HEK293 (cell line): ENCODE data around the gene TSHZ2.

ENCODE experiments used
- CTCF ChIA-PET: fragments of 350-600 bp; formaldehyde crosslinking; extraction: SDS; loops from one replicate; lab custom pipeline; 2021; ENCODE audit warnings: antibody characterized with exemption; lab: Yijun Ruan, JAX
- POLR2A ChIA-PET: fragments of 300-600 bp; formaldehyde crosslinking; extraction: SDS; loops from one replicate; lab custom pipeline; 2020; ENCODE audit warnings: antibody characterized with exemption, inconsistent platforms; lab: Yijun Ruan, JAX
- H3K27ac ChIP-seq: fragments of 200-500 bp; sonication (Bioruptor generic); 2 replicates; pipeline ENCODE4 v1.5.1; 2014; ENCODE audit warnings: low read depth, low read length, control low read depth, inconsistent platforms; ENCODE audit errors: extremely low read depth
- H3K36me3 ChIP-seq, 2 experiments: fragments of 200-500 bp in 1 of 2; sonication (Bioruptor generic) in 1 of 2; 1 replicate in 1 of 2; 2 replicates in 1 of 2; pipeline ENCODE4 v1.5.1; 2014 to 2017; ENCODE audit warnings: inconsistent platforms in 2 of 2, low read length in 2 of 2; ENCODE audit not compliant: control insufficient read depth in 2 of 2, insufficient read depth in 1 of 2
- H3K4me1 ChIP-seq: fragments of 200-500 bp; sonication (Bioruptor generic); 2 replicates; pipeline ENCODE4 v1.5.1; 2014; ENCODE audit warnings: mild to moderate bottlenecking, low read length, inconsistent platforms; ENCODE audit not compliant: control insufficient read depth, insufficient read depth
- H3K4me3 ChIP-seq: 2 replicates; pipeline ENCODE4 v1.5.1; 2011; ENCODE audit warnings: low read depth, mild to moderate bottlenecking, control low read depth, low read length, moderate library complexity
- H3K9me3 ChIP-seq: fragments of 200-500 bp; sonication (Bioruptor generic); 2 replicates; pipeline ENCODE4 v1.5.1; 2014; ENCODE audit warnings: low read depth, low read length, inconsistent platforms; ENCODE audit not compliant: control insufficient read depth, insufficient read depth
- GLIS2 ChIP-seq: fragments of 450-650 bp; formaldehyde crosslinking; IDR thresholded peaks from 2 replicates; pipeline ENCODE4 v1.5.1; 2016; ENCODE audit warnings: missing biosample characterization, missing genetic modification characterization
- HOXA7 ChIP-seq: sonication (generic); formaldehyde crosslinking; IDR thresholded peaks from 2 replicates; pipeline ENCODE4 v1.8.1; 2022; ENCODE audit warnings: missing genetic modification reagents, borderline replicate concordance
- KLF7 ChIP-seq: fragments of 450-650 bp; formaldehyde crosslinking; IDR thresholded peaks from 2 replicates; pipeline ENCODE4 v1.5.1; 2016; ENCODE audit warnings: missing biosample characterization, missing genetic modification characterization, borderline replicate concordance
- MEIS1 ChIP-seq: sonication (generic); formaldehyde crosslinking; IDR thresholded peaks from 2 replicates; pipeline ENCODE4 v1.8.1; 2022; ENCODE audit warnings: missing genetic modification reagents, mild to moderate bottlenecking, borderline replicate concordance
- SCRT2 ChIP-seq: fragments of 450-650 bp; formaldehyde crosslinking; IDR thresholded peaks from 2 replicates; pipeline ENCODE4 v1.5.1; 2016; ENCODE audit warnings: missing biosample characterization, missing genetic modification characterization
- TSHZ1 ChIP-seq: fragments of 450-650 bp; formaldehyde crosslinking; IDR thresholded peaks from 2 replicates; pipeline ENCODE4 v1.5.1; 2016; ENCODE audit warnings: missing biosample characterization, missing genetic modification characterization, borderline replicate concordance
- YY1 ChIP-seq: fragments of 450-650 bp; formaldehyde crosslinking; IDR thresholded peaks from 2 replicates; pipeline ENCODE4 v1.5.1; 2018; ENCODE audit warnings: missing biosample characterization, missing genetic modification characterization
- ZBTB20 ChIP-seq: fragments of 450-650 bp; formaldehyde crosslinking; IDR thresholded peaks from 2 replicates; pipeline ENCODE4 v1.5.1; 2016; ENCODE audit warnings: missing biosample characterization, missing genetic modification characterization
- ZBTB7A ChIP-seq: fragments of 450-650 bp; formaldehyde crosslinking; IDR thresholded peaks from 2 replicates; pipeline ENCODE4 v1.5.1; 2016; ENCODE audit warnings: low read depth, missing biosample characterization, missing genetic modification characterization
- ZFP41 ChIP-seq: fragments of 450-650 bp; formaldehyde crosslinking; IDR thresholded peaks from 2 replicates; pipeline ENCODE4 v1.5.1; 2016; ENCODE audit warnings: missing biosample characterization, missing genetic modification characterization, borderline replicate concordance
- ZNF10 ChIP-seq: fragments of 450-650 bp; formaldehyde crosslinking; IDR thresholded peaks from 2 replicates; pipeline ENCODE4 v1.5.1; 2017; ENCODE audit warnings: missing biosample characterization, missing genetic modification characterization
- ZNF16 ChIP-seq: fragments of 450-650 bp; formaldehyde crosslinking; IDR thresholded peaks from 2 replicates; pipeline ENCODE4 v1.5.1; 2016; ENCODE audit warnings: low read depth, missing biosample characterization, missing genetic modification characterization
- ZNF214 ChIP-seq: fragments of 450-650 bp; formaldehyde crosslinking; IDR thresholded peaks from 2 replicates; pipeline ENCODE4 v1.5.1; 2017; ENCODE audit warnings: missing biosample characterization, mild to moderate bottlenecking, missing genetic modification characterization, borderline replicate concordance
- ZNF23 ChIP-seq: fragments of 450-650 bp; formaldehyde crosslinking; IDR thresholded peaks from 2 replicates; pipeline ENCODE4 v1.5.1; 2016; ENCODE audit warnings: missing biosample characterization, missing genetic modification characterization, borderline replicate concordance
- ZNF248 ChIP-seq: fragments of 450-650 bp; formaldehyde crosslinking; IDR thresholded peaks from 2 replicates; pipeline ENCODE4 v1.5.1; 2017; ENCODE audit warnings: missing biosample characterization, missing genetic modification characterization
- ZNF350 ChIP-seq: fragments of 450-650 bp; formaldehyde crosslinking; IDR thresholded peaks from 2 replicates; pipeline ENCODE4 v1.5.0; 2017; ENCODE audit warnings: missing biosample characterization, mild to moderate bottlenecking, missing genetic modification characterization
- ZNF37A ChIP-seq: fragments of 450-650 bp; IDR thresholded peaks from 2 replicates; pipeline ENCODE4 v1.5.1; 2018; ENCODE audit warnings: missing biosample characterization, missing genetic modification characterization
- ZNF423 ChIP-seq: fragments of 450-650 bp; formaldehyde crosslinking; IDR thresholded peaks from 2 replicates; pipeline ENCODE4 v1.5.1; 2016; ENCODE audit warnings: missing biosample characterization, missing genetic modification characterization
- ZNF514 ChIP-seq: fragments of 450-650 bp; formaldehyde crosslinking; IDR thresholded peaks from 2 replicates; pipeline ENCODE4 v1.5.1; 2016; ENCODE audit warnings: missing biosample characterization, missing genetic modification characterization
- ZNF518A ChIP-seq: fragments of 450-650 bp; formaldehyde crosslinking; conservative IDR thresholded peaks from 2 replicates; pipeline ENCODE4 v1.5.1; 2016; ENCODE audit warnings: low read depth, missing biosample characterization, missing genetic modification characterization
- ZNF529 ChIP-seq: fragments of 450-650 bp; formaldehyde crosslinking; IDR thresholded peaks from 2 replicates; pipeline ENCODE4 v1.5.1; 2017; ENCODE audit warnings: missing genetic modification characterization, missing biosample characterization; ENCODE audit not compliant: insufficient replicate concordance
- ZNF580 ChIP-seq: fragments of 450-650 bp; formaldehyde crosslinking; IDR thresholded peaks from 2 replicates; pipeline ENCODE4 v1.5.1; 2016; ENCODE audit warnings: missing biosample characterization, missing genetic modification characterization
- ZNF621 ChIP-seq: fragments of 450-650 bp; formaldehyde crosslinking; IDR thresholded peaks from 2 replicates; pipeline ENCODE4 v1.5.1; 2017; ENCODE audit warnings: missing biosample characterization, missing genetic modification characterization
- ZNF629 ChIP-seq: fragments of 450-650 bp; formaldehyde crosslinking; IDR thresholded peaks from 2 replicates; pipeline ENCODE4 v1.5.1; 2017; ENCODE audit warnings: missing biosample characterization, missing genetic modification characterization
- ZNF747 ChIP-seq: fragments of 450-650 bp; formaldehyde crosslinking; IDR thresholded peaks from 2 replicates; pipeline ENCODE4 v1.5.1; 2016; ENCODE audit warnings: missing biosample characterization, missing genetic modification characterization
- ZSCAN23 ChIP-seq: fragments of 450-650 bp; formaldehyde crosslinking; IDR thresholded peaks from 2 replicates; pipeline ENCODE4 v1.5.1; 2016; ENCODE audit warnings: missing biosample characterization, missing genetic modification characterization

TSHZ2 gene

GRCh38 chr20:53425941-53426340 lies 453.8 kb downstream of the TSHZ2 start (continued):
- TF ChIP-seq ZBTB20 (tag by site-specific recombination) (no peak), MEIS1 (CRISPR knock-in tag) (no peak)

GRCh38 chr20:53426766-53427312 lies 454.7 kb downstream of the TSHZ2 start:
- ChIA-PET POLR2A (no interaction called here), CTCF (no interaction called here)
- H3K4me1 ChIP-seq = no peaks in the 10 kb centered on the region
- no peaks in the 10 kb centered on the region for H3K9me3 ChIP-seq
- no peak overlapping the region for H3K4me3 ChIP-seq
- no peak for TF ChIP-seq SCRT2
- no peak for TF ChIP-seq YY1 (tag by site-specific recombination)
- no peak for TF ChIP-seq ZNF514 (tag by site-specific recombination)
- TF ChIP-seq ZNF580 (tag by site-specific recombination) = no peak
- no peak for TF ChIP-seq TSHZ1 (tag by site-specific recombination)
- no peak overlapping the region for H3K27ac ChIP-seq
- H3K36me3 ChIP-seq = no peaks in the 10 kb centered on the region

GRCh38 chr20:53427951-53428350 lies 455.8 kb downstream of the TSHZ2 start:
- TF ChIP-seq ZFP41 (tag by site-specific recombination) (no peak), ZNF423 (tag by site-specific recombination) (no peak), ZNF214 (tag by site-specific recombination) (no peak), ZSCAN23 (no peak), ZNF248 (tag by site-specific recombination) (no peak), ZNF350 (tag by site-specific recombination) (no peak), KLF7 (tag by site-specific recombination) (no peak), ZNF747 (tag by site-specific recombination) (no peak), ZNF629 (tag by site-specific recombination) (no peak), ZNF621 (tag by site-specific recombination) (no peak), HOXA7 (CRISPR knock-in tag) (no peak), ZNF16 (tag by site-specific recombination) (no peak), GLIS2 (tag by site-specific recombination) (no peak), ZBTB7A (tag by site-specific recombination) (no peak), SCRT2 (no peak), ZNF37A (tag by site-specific recombination) (no peak), ZNF23 (tag by site-specific recombination) (no peak), ZNF529 (no peak), ZNF10 (tag by site-specific recombination) (no peak), ZNF518A (tag by site-specific recombination) (no peak)
- Histone ChIP-seq H3K36me3 (no peaks in the 10 kb centered on the region), H3K9me3 (no peaks in the 10 kb centered on the region), H3K4me3 (no peak overlapping the region), H3K4me1 (no peaks in the 10 kb centered on the region), H3K27ac (no peak overlapping the region)
- POLR2A ChIA-PET = no interaction called here
- CTCF ChIA-PET = no interaction called here
